HepG2 (cell line): ENCODE measurements around the gene HPCAL1. TPM values are rescaled to one million over a fixed set of nuclear protein-coding genes. Genes with fewer than 3 reads are reported as not detected.

Experiments
- ATAC-seq: fragments of 200-7000 bp; cut with Tn5 transposase; 3 replicates; pipeline ENCODE4 v1.9.1; 2020; ENCODE audit warnings: mild to moderate bottlenecking, moderate library complexity
- BruUV-seq: library from RNA; stranded (reverse); fragments of 400-500 nt; replicated peaks from 2 replicates; lab custom pipeline; 2021; lab: Mats Ljungman, UMichigan
- CTCF ChIA-PET: fragments of 300-600 bp; formaldehyde crosslinking; extraction: SDS; loops from one replicate; lab custom pipeline; 2021; ENCODE audit warnings: low total read pairs, inconsistent platforms, low intra/inter-chr PET ratio; lab: Yijun Ruan, JAX
- POLR2A ChIA-PET: fragments of 350-600 bp; sonication (Branson Sonifier 250); formaldehyde crosslinking; loops from one replicate; lab custom pipeline; 2020; ENCODE audit warnings: antibody characterized with exemption, inconsistent platforms; lab: Yijun Ruan, JAX
- DNase-seq: peaks from one replicate; pipeline ENCODE4 v3.0.0-alpha.2; 2015; ENCODE audit warnings: low spot score
- FAIRE-seq: peaks from 3 replicates; lab custom pipeline; 2011; peaks lifted over from hg19 to GRCh38; lab: Jason Lieb, UNC
- H2AFZ ChIP-seq: one replicate; pipeline ENCODE4 v1.6.1; 2011; ENCODE audit warnings: low read length, inconsistent platforms
- H3K27ac ChIP-seq: fragments of 300-600 bp; 3 replicates; pipeline ENCODE4 v1.8.0; 2011; ENCODE audit warnings: mixed run types, mild to moderate bottlenecking, mixed read lengths, low read length, inconsistent platforms; ENCODE audit not compliant: insufficient read depth; ENCODE audit errors: extremely low read length
- H3K27me3 ChIP-seq, 2 experiments: fragments of 200-600 bp in 1 of 2; 2 replicates in 1 of 2; 3 replicates in 1 of 2; pipeline versions ENCODE4 v1.6.0 to v1.8.0; 2011; ENCODE audit warnings: low read length in 2 of 2, mild to moderate bottlenecking in 2 of 2, moderate library complexity in 2 of 2, inconsistent platforms in 1 of 2; ENCODE audit not compliant: insufficient read depth in 2 of 2, control insufficient read depth in 1 of 2
- H3K36me3 ChIP-seq, 2 experiments: fragments of 200-600 bp in 1 of 2; replicated peaks in 1 of 2; 2 replicates in 1 of 2; 3 replicates in 1 of 2; pipeline versions ENCODE4 v1.5.1 to v1.8.0; 2011; ENCODE audit warnings: low read length in 2 of 2, inconsistent platforms in 1 of 2; ENCODE audit not compliant: insufficient read depth in 2 of 2, control insufficient read depth in 1 of 2
- H3K4me1 ChIP-seq: 2 replicates; pipeline ENCODE4 v1.5.1; 2012; ENCODE audit warnings: low read length, inconsistent platforms; ENCODE audit not compliant: insufficient read depth
- H3K4me2 ChIP-seq: 2 replicates; pipeline ENCODE4 v1.6.0; 2011; ENCODE audit warnings: low read depth, low read length, inconsistent platforms
- H3K4me3 ChIP-seq, 3 experiments: fragments of 200-600 bp in 1 of 3; sonication (generic), shearing (Covaris generic) in 1 of 3; replicated peaks in 1 of 3; 2 replicates each; pipeline ENCODE4 v1.5.1; 2011 to 2016; ENCODE audit warnings: low read length in 3 of 3, inconsistent platforms in 2 of 3, low read depth in 2 of 3, mild to moderate bottlenecking in 2 of 3, control low read depth in 1 of 3, mixed read lengths in 1 of 3; ENCODE audit not compliant: insufficient read depth in 1 of 3
- H3K79me2 ChIP-seq: one replicate; pipeline ENCODE4 v1.6.1; 2011; ENCODE audit warnings: low read length, inconsistent platforms; ENCODE audit not compliant: insufficient read depth
- H3K9ac ChIP-seq: 2 replicates; pipeline ENCODE4 v1.6.0; 2011; ENCODE audit warnings: mild to moderate bottlenecking, low read depth, low read length, inconsistent platforms; ENCODE audit not compliant: insufficient read depth
- H3K9me3 ChIP-seq: 2 replicates; pipeline ENCODE4 v1.5.1; 2012; ENCODE audit warnings: mild to moderate bottlenecking, low read length
- H4K20me1 ChIP-seq: 2 replicates; pipeline ENCODE4 v1.6.0; 2011; ENCODE audit warnings: inconsistent platforms, mild to moderate bottlenecking, low read length, moderate library complexity; ENCODE audit not compliant: insufficient read depth
- GZF1 ChIP-seq: sonication (generic); formaldehyde crosslinking; IDR thresholded peaks from 2 replicates; pipeline ENCODE4 v1.5.1; 2020; ENCODE audit warnings: mild to moderate bottlenecking, missing genetic modification reagents
- MLLT10 ChIP-seq: sonication (generic); formaldehyde crosslinking; IDR thresholded peaks from 2 replicates; pipeline ENCODE4 v1.4.0; 2020; ENCODE audit warnings: missing genetic modification reagents
- NCOA5 ChIP-seq: sonication (generic); formaldehyde crosslinking; IDR thresholded peaks from 2 replicates; pipeline ENCODE4 v1.4.0; 2020; ENCODE audit warnings: missing genetic modification reagents
- SOX13 ChIP-seq, 3 experiments: fragments of 450-650 bp in 1 of 3; sonication (generic) in 1 of 3; formaldehyde crosslinking in 1 of 3; IDR thresholded peaks in 2 of 3; conservative IDR thresholded peaks in 1 of 3; 2 replicates each; pipeline versions ENCODE4 v1.5.0 to v1.6.1; 2016 to 2020; ENCODE audit warnings: antibody characterized with exemption in 1 of 3, mild to moderate bottlenecking in 1 of 3, missing compliant biosample characterization in 1 of 3, missing genetic modification reagents in 1 of 3, moderate library complexity in 1 of 3
- TP53 ChIP-seq: sonication (generic); formaldehyde crosslinking; conservative IDR thresholded peaks from 2 replicates; pipeline ENCODE4 v1.4.0; 2020; ENCODE audit warnings: missing genetic modification reagents
- WGBS: methylation state at CpG from one replicate; pipeline ENCODE4 v1.1.6; 2017; ENCODE audit warnings: low lambda C conversion rate; 5-methylcytosine and 5-hydroxymethylcytosine counted together
- in situ Hi-C: cut with HindIII; loops from 2 replicates; pipeline ENCODE4 v1.10.0; 2017; ENCODE audit warnings: low pct_unique_long_range_greater_than_20kb; ENCODE audit not compliant: extremely low pct_ligation_motif_present
- intact Hi-C: fragments of 100-400 bp; cut with micrococcal nuclease; formaldehyde crosslinking; loops from one replicate; pipeline ENCODE4 v1.10.0; 2022; ENCODE audit not compliant: unreplicated experiment
- polyA plus RNA-seq, 8 experiments: library from polyadenylated mRNA; depleted of rRNA in 3 of 8; stranded (reverse) in 7 of 8; unstranded in 1 of 8; fragments of >200 nt; fragmentation: Illumina TruSeq in 4 of 8; extraction: Trizol in 4 of 8; gene quantifications; 2 replicates each; pipeline versions ENCODE4 v1.2.1 to v1.2.3, GENCODE V29; 2011 to 2016; ENCODE audit warnings: low read depth in 4 of 8, missing spikeins in 1 of 8, mixed read lengths in 1 of 8; ENCODE audit not compliant: insufficient read depth in 1 of 8
- total RNA-seq, 5 experiments: library from RNA; depleted of rRNA; stranded (reverse); fragments of >200 nt; fragmentation: Illumina TruSeq; extraction: Trizol; gene quantifications; 2 replicates each; pipeline ENCODE4 v1.2.3, GENCODE V29; 2016; ENCODE audit warnings: low read depth in 1 of 5
- TF ChIP-seq, protein P1 (sequence below): sonication (generic); formaldehyde crosslinking; IDR thresholded peaks from 2 replicates; pipeline ENCODE4 v1.5.0; 2020; ENCODE audit warnings: missing genetic modification reagents

HPCAL1 gene
- total and polyA plus RNA-seq, 2 of the 13 experiments (the other 11 are each of a cell fraction or from before 2014, with no cell fraction given): 29.5 to 29.9 TPM

GRCh38 chr2:10356439-10356811 is 53.7 kb downstream of the HPCAL1 start:
- H3K9ac ChIP-seq: no peak overlapping the region
- peaks cover 16% of the 10 kb centered on the region for H3K4me1 ChIP-seq
- H3K79me2 ChIP-seq: peaks cover 5% of the 10 kb centered on the region
- H2AFZ ChIP-seq: no peak overlapping the region
- H3K27ac ChIP-seq: no peak overlapping the region
- H3K4me3 ChIP-seq: no peak overlapping the region
- H3K36me3 ChIP-seq: peaks cover 4 to 6% of the 10 kb centered on the region in 2 experiments; a peak in 3 of 5 replicates
- no TSS peak for BruUV-seq
- over 99% methylated on average over 8 of the region's 8 CpGs for WGBS
- no peak for ATAC-seq
- TF ChIP-seq NCOA5 (CRISPR knock-in tag): no peak
- no peak for TF ChIP-seq GZF1
- TF ChIP-seq SOX13 (IDR thresholded peaks at IDR 0.05): no peak
- no peak for TF ChIP-seq SOX13 (CRISPR knock-in tag; conservative IDR thresholded peaks at IDR 0.05 in 1 of 2, IDR thresholded peaks at IDR 0.05 in 1 of 2)
- TF ChIP-seq, protein P1, sequence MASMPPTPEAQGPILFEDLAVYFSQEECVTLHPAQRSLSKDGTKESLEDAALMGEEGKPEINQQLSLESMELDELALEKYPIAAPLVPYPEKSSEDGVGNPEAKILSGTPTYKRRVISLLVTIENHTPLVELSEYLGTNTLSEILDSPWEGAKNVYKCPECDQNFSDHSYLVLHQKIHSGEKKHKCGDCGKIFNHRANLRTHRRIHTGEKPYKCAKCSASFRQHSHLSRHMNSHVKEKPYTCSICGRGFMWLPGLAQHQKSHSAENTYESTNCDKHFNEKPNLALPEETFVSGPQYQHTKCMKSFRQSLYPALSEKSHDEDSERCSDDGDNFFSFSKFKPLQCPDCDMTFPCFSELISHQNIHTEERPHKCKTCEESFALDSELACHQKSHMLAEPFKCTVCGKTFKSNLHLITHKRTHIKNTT (CRISPR knock-in tag): no peak
- TF ChIP-seq MLLT10 (CRISPR knock-in tag): no peak
- TF ChIP-seq TP53 (CRISPR knock-in tag): no peak
- H3K27me3 ChIP-seq: no peaks in the 10 kb centered on the region
- no peaks in the 10 kb centered on the region for H3K9me3 ChIP-seq
- no peak for FAIRE-seq
- CTCF ChIA-PET: no interaction called here
- DNase-seq: no peak
- H3K4me2 ChIP-seq: no peak overlapping the region
- POLR2A ChIA-PET: no interaction called here
- peaks cover 6% of the 10 kb centered on the region; the same call in 1 of the 2 replicates for H4K20me1 ChIP-seq
- in situ Hi-C loops (no loop called here), intact Hi-C loops (no loop called here)
